Mesothelial cell of epicardium (in vitro differentiated cells): Measurements from ENCODE around the gene ADGRA1. TPM values are rescaled to one million over a fixed set of nuclear protein-coding genes. Genes with fewer than 3 reads are reported as not detected.

Experiments
- DNase-seq, 2 experiments: peaks; one replicate each; pipeline ENCODE4 v3.0.0; 2021; ENCODE audit warnings: low spot score in 2 of 2; ENCODE audit not compliant: unreplicated experiment in 2 of 2
- H3K27ac Mint-ChIP-seq: 2 replicates; pipeline ENCODE4 v1.8.0; 2021; ENCODE audit warnings: mixed read lengths
- H3K27me3 Mint-ChIP-seq: 2 replicates; pipeline ENCODE4 v1.8.0; 2021; ENCODE audit warnings: low read depth, mixed read lengths
- H3K36me3 Mint-ChIP-seq: 2 replicates; pipeline ENCODE4 v1.8.0; 2021; ENCODE audit warnings: mixed read lengths
- H3K4me1 Mint-ChIP-seq: 2 replicates; pipeline ENCODE4 v1.8.0; 2021; ENCODE audit warnings: mixed read lengths
- H3K4me3 Mint-ChIP-seq: 2 replicates; pipeline ENCODE4 v1.8.0; 2021; ENCODE audit warnings: mild to moderate bottlenecking, moderate library complexity, mixed read lengths
- H3K9me3 Mint-ChIP-seq: 2 replicates; pipeline ENCODE4 v1.8.0; 2021; ENCODE audit warnings: mixed read lengths
- CTCF ChIP-seq: fragments of 200-600 bp; sonication (generic); IDR thresholded peaks from one replicate; pipeline ENCODE4 v1.5.0; 2021; ENCODE audit warnings: antibody characterized with exemption; ENCODE audit not compliant: unreplicated experiment
- total RNA-seq: library from RNA; stranded (reverse); gene quantifications from 3 replicates; pipeline ENCODE4 v1.2.1, GENCODE V29; 2021

The ADGRA1 gene
- total RNA-seq, 1 donor from 2014 or later = not detected

GRCh38 chr10:133045556-133046389, 42.0 kb upstream of the ADGRA1 start:
- no peak overlapping the region for H3K27ac Mint-ChIP-seq
- peaks cover 16% of the 10 kb centered on the region for H3K27me3 Mint-ChIP-seq
- H3K9me3 Mint-ChIP-seq = no peaks in the 10 kb centered on the region
- DNase-seq = no peak
- TF ChIP-seq CTCF = no peak
- no peak overlapping the region for H3K4me3 Mint-ChIP-seq
- no peaks in the 10 kb centered on the region for H3K4me1 Mint-ChIP-seq
- no peaks in the 10 kb centered on the region for H3K36me3 Mint-ChIP-seq

- Mint-ChIP-seq H3K27ac (no peak overlapping the region), H3K36me3 (no peaks in the 10 kb centered on the region), H3K9me3 (no peaks in the 10 kb centered on the region), H3K27me3 (peaks cover 15% of the 10 kb centered on the region), H3K4me1 (no peaks in the 10 kb centered on the region), H3K4me3 (no peak overlapping the region)
- DNase-seq = no peak
- TF ChIP-seq CTCF = no peak
Observed at GRCh38 chr10:133046390-133046765, 41.3 kb upstream of the ADGRA1 start.

- no peak overlapping the region for H3K4me3 Mint-ChIP-seq
- H3K27me3 Mint-ChIP-seq = peaks cover 10% of the 10 kb centered on the region
- H3K27ac Mint-ChIP-seq = no peak overlapping the region
- DNase-seq = no peak
- no peak for TF ChIP-seq CTCF
- no peaks in the 10 kb centered on the region for H3K9me3 Mint-ChIP-seq
- no peaks in the 10 kb centered on the region for H3K36me3 Mint-ChIP-seq
- H3K4me1 Mint-ChIP-seq = no peaks in the 10 kb centered on the region
Observed at GRCh38 chr10:133047526-133048123, 40.1 kb upstream of the ADGRA1 start.

GRCh38 chr10:133048266-133048665, 39.5 kb upstream of the ADGRA1 start:
- no peak for TF ChIP-seq CTCF
- no peaks in the 10 kb centered on the region for H3K36me3 Mint-ChIP-seq
- no peak overlapping the region for H3K27ac Mint-ChIP-seq
- DNase-seq = no peak
- no peaks in the 10 kb centered on the region for H3K4me1 Mint-ChIP-seq
- H3K9me3 Mint-ChIP-seq = no peaks in the 10 kb centered on the region
- no peak overlapping the region for H3K4me3 Mint-ChIP-seq
- peaks cover 9% of the 10 kb centered on the region for H3K27me3 Mint-ChIP-seq

GRCh38 chr10:133048926-133049325, 38.8 kb upstream of the ADGRA1 start:
- DNase-seq = no peak
- Mint-ChIP-seq H3K27me3 (peaks cover 9% of the 10 kb centered on the region), H3K27ac (no peak overlapping the region)

More at GRCh38 chr10:133048926-133049325, 38.8 kb upstream of the ADGRA1 start:
- no peaks in the 10 kb centered on the region for H3K9me3 Mint-ChIP-seq
- no peaks in the 10 kb centered on the region for H3K36me3 Mint-ChIP-seq
- H3K4me3 Mint-ChIP-seq = no peak overlapping the region
- H3K4me1 Mint-ChIP-seq = no peaks in the 10 kb centered on the region
- TF ChIP-seq CTCF = no peak
